ENCODE data around the gene ANO8. TPM values are rescaled to one million over a fixed set of nuclear protein-coding genes. Genes with fewer than 3 reads are reported as not detected.

Gene ANO8
- total RNA-seq, 1 donor from 2014 or later: 98.8 TPM

GRCh38 chr19:17305216-17305516 is 29.5 kb downstream of the ANO8 start:
- peak overlapping the region; percentile 93 for H3K27ac Mint-ChIP-seq (ENCODE audit: unreplicated experiment)
- TF ChIP-seq CTCF (IDR thresholded peaks at IDR 0.05; ENCODE audit: partially characterized antibody, unreplicated experiment): no peak
- no peak for DNase-seq
- peaks cover 14% of the 10 kb centered on the region for H3K27me3 Mint-ChIP-seq (ENCODE audit: unreplicated experiment)
- no peaks in the 10 kb centered on the region for H3K36me3 Mint-ChIP-seq (ENCODE audit: unreplicated experiment)
- H3K9me3 Mint-ChIP-seq (ENCODE audit: unreplicated experiment): peaks cover 25% of the 10 kb centered on the region
- peak overlapping the region; percentile 94 for H3K4me3 Mint-ChIP-seq (ENCODE audit: unreplicated experiment)
- H3K4me1 Mint-ChIP-seq (ENCODE audit: low read depth, unreplicated experiment): peaks cover 26% of the 10 kb centered on the region

GRCh38 chr19:17304386-17305215 is 30.1 kb downstream of the ANO8 start:
- Mint-ChIP-seq H3K4me3 (ENCODE audit: unreplicated experiment) (peak overlapping the region; percentile 94), H3K9me3 (ENCODE audit: unreplicated experiment) (peaks cover 25% of the 10 kb centered on the region), H3K36me3 (ENCODE audit: unreplicated experiment) (no peaks in the 10 kb centered on the region), H3K27me3 (ENCODE audit: unreplicated experiment) (peaks cover 14% of the 10 kb centered on the region), H3K4me1 (ENCODE audit: low read depth, unreplicated experiment) (peaks cover 26% of the 10 kb centered on the region), H3K27ac (ENCODE audit: unreplicated experiment) (peak overlapping the region; percentile 93)
- no peak for DNase-seq
- no peak for TF ChIP-seq CTCF (IDR thresholded peaks at IDR 0.05; ENCODE audit: partially characterized antibody, unreplicated experiment)

- DNase-seq: no peak
- no peak for TF ChIP-seq CTCF (IDR thresholded peaks at IDR 0.05; ENCODE audit: partially characterized antibody, unreplicated experiment)
- H3K27me3 Mint-ChIP-seq (ENCODE audit: unreplicated experiment): peaks cover 14% of the 10 kb centered on the region
- H3K4me3 Mint-ChIP-seq (ENCODE audit: unreplicated experiment): peak overlapping the region; percentile 62
- peak overlapping the region; percentile 12 for H3K27ac Mint-ChIP-seq (ENCODE audit: unreplicated experiment)
- peaks cover 23% of the 10 kb centered on the region for H3K9me3 Mint-ChIP-seq (ENCODE audit: unreplicated experiment)
- H3K4me1 Mint-ChIP-seq (ENCODE audit: low read depth, unreplicated experiment): peaks cover 26% of the 10 kb centered on the region
- H3K36me3 Mint-ChIP-seq (ENCODE audit: unreplicated experiment): no peaks in the 10 kb centered on the region
Observed at GRCh38 chr19:17303940-17304267, 30.8 kb downstream of the ANO8 start.

- peak; percentile 83 for TF ChIP-seq CTCF (IDR thresholded peaks at IDR 0.05; ENCODE audit: partially characterized antibody, unreplicated experiment)
- Mint-ChIP-seq H3K36me3 (ENCODE audit: unreplicated experiment) (no peaks in the 10 kb centered on the region), H3K4me1 (ENCODE audit: low read depth, unreplicated experiment) (peaks cover 26% of the 10 kb centered on the region), H3K27me3 (ENCODE audit: unreplicated experiment) (peaks cover 14% of the 10 kb centered on the region), H3K9me3 (ENCODE audit: unreplicated experiment) (peaks cover 23% of the 10 kb centered on the region), H3K27ac (ENCODE audit: unreplicated experiment) (peak within 1 kb of the TSS; percentile 93), H3K4me3 (ENCODE audit: unreplicated experiment) (peak within 1 kb of the TSS; percentile 73)
- peak; percentile 98 for DNase-seq
Observed at GRCh38 chr19:17303167-17303939, 31.3 kb downstream of the ANO8 start, which contains the start of gene ABHD8. TSS of gene ABHD8 (minus strand) at chr19:17303425. CDS start at chr19:17301616, 1,809 bp downstream.

All from glutamatergic neuron (in vitro differentiated cells).